NT2/D1 (cell line): ENCODE data around the gene DMD.

Experiments used
- DNase-seq: peaks from one replicate; pipeline ENCODE4 v3.0.0-alpha.2; 2011; ENCODE audit warnings: low read depth, low spot score
- H3K27me3 ChIP-seq: 2 replicates; pipeline ENCODE4 v1.6.0; 2011; ENCODE audit warnings: mild to moderate bottlenecking; ENCODE audit not compliant: insufficient read length, insufficient read depth
- H3K36me3 ChIP-seq: 2 replicates; pipeline ENCODE4 v1.6.1; 2011; ENCODE audit warnings: mild to moderate bottlenecking, low read length, mixed read lengths; ENCODE audit not compliant: insufficient read depth, insufficient read length
- H3K4me1 ChIP-seq: 2 replicates; pipeline ENCODE4 v1.5.1; 2011; ENCODE audit not compliant: insufficient read depth, insufficient read length
- H3K4me3 ChIP-seq: 2 replicates; pipeline ENCODE4 v1.5.1; 2011; ENCODE audit warnings: low read depth; ENCODE audit not compliant: insufficient read length
- H3K9ac ChIP-seq: 2 replicates; pipeline ENCODE4 v1.6.0; 2011; ENCODE audit warnings: low read depth; ENCODE audit not compliant: insufficient read length
- H3K9me3 ChIP-seq: 2 replicates; pipeline ENCODE4 v1.5.1; 2011; ENCODE audit warnings: mild to moderate bottlenecking, low read length; ENCODE audit not compliant: insufficient read depth
- SUZ12 ChIP-seq: IDR thresholded peaks from 2 replicates; pipeline ENCODE4 v1.6.1; 2011; ENCODE audit not compliant: insufficient read length, insufficient read depth; ENCODE audit errors: extremely low read depth
- YY1 ChIP-seq: IDR thresholded peaks from 2 replicates; pipeline ENCODE4 v1.6.1; 2011; ENCODE audit not compliant: insufficient read length, insufficient read depth
- ZNF274 ChIP-seq: IDR thresholded peaks from 2 replicates; pipeline ENCODE4 v1.6.1; 2011; ENCODE audit warnings: mild to moderate bottlenecking, low read depth, low read length

Gene DMD

GRCh38 chrX:32798990-32799389 is 412.4 kb downstream of the DMD start:
- Histone ChIP-seq H3K36me3 (no peaks in the 10 kb centered on the region), H3K27me3 (no peaks in the 10 kb centered on the region), H3K4me1 (no peaks in the 10 kb centered on the region), H3K9ac (no peak overlapping the region), H3K9me3 (no peaks in the 10 kb centered on the region), H3K4me3 (no peak overlapping the region)
- no peak for DNase-seq
- TF ChIP-seq SUZ12: no peak

DNA sequence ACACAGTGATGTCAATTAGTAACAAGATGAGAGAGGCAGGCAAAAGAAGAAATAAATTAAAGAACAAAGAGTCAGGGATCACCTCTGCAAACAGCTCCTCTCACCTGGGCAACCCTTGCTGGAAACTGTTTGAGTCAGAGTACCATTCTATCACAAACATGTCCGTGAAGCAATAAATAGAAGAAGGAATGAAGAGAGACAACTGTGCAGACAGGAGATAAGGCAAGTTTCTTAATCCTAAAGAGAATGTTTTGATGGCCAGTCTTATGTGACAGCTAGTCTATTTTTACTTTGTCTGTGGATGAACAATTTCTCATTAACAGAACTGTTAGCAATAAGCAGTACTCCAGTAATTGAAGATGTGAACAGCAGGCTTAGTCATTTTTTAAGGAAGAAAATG is 422.4 kb downstream of the DMD start:
- no peak for TF ChIP-seq YY1
- no peak for TF ChIP-seq SUZ12
- no peak for TF ChIP-seq ZNF274
- Histone ChIP-seq H3K27me3 (no peaks in the 10 kb centered on the region), H3K4me1 (no peaks in the 10 kb centered on the region), H3K36me3 (no peaks in the 10 kb centered on the region), H3K9ac (no peak overlapping the region), H3K4me3 (no peak overlapping the region), H3K9me3 (no peaks in the 10 kb centered on the region)
- no peak for DNase-seq

- no peak overlapping the region for H3K9ac ChIP-seq
- H3K9me3 ChIP-seq: peaks cover 6% of the 10 kb centered on the region; the same call in 1 of the 2 replicates
- H3K4me3 ChIP-seq: no peak overlapping the region
- TF ChIP-seq SUZ12 (no peak), YY1 (no peak), ZNF274 (no peak)
- H3K4me1 ChIP-seq: no peaks in the 10 kb centered on the region
- DNase-seq: no peak
- H3K36me3 ChIP-seq: no peaks in the 10 kb centered on the region
- no peaks in the 10 kb centered on the region for H3K27me3 ChIP-seq
Measured at GRCh38 chrX:32780109-32780508, 431.2 kb downstream of the DMD start.

- DNase-seq: no peak
- Histone ChIP-seq H3K4me3 (no peak overlapping the region), H3K9me3 (peaks cover 12% of the 10 kb centered on the region; the same call in 1 of the 2 replicates), H3K9ac (no peak overlapping the region), H3K27me3 (no peaks in the 10 kb centered on the region), H3K4me1 (no peaks in the 10 kb centered on the region), H3K36me3 (no peaks in the 10 kb centered on the region)
- no peak for TF ChIP-seq ZNF274
- no peak for TF ChIP-seq SUZ12
- no peak for TF ChIP-seq YY1
Measured at GRCh38 chrX:32778965-32779364, 432.4 kb downstream of the DMD start.

GRCh38 chrX:32774966-32775365 is 436.4 kb downstream of the DMD start:
- TF ChIP-seq YY1 (no peak), SUZ12 (no peak), ZNF274 (no peak)
- H3K27me3 ChIP-seq: no peaks in the 10 kb centered on the region
- H3K4me1 ChIP-seq: no peaks in the 10 kb centered on the region
- H3K36me3 ChIP-seq: no peaks in the 10 kb centered on the region
- H3K9me3 ChIP-seq: peaks cover 12% of the 10 kb centered on the region; the same call in 1 of the 2 replicates
- H3K4me3 ChIP-seq: no peak overlapping the region
- no peak overlapping the region for H3K9ac ChIP-seq
- no peak for DNase-seq

DNA sequence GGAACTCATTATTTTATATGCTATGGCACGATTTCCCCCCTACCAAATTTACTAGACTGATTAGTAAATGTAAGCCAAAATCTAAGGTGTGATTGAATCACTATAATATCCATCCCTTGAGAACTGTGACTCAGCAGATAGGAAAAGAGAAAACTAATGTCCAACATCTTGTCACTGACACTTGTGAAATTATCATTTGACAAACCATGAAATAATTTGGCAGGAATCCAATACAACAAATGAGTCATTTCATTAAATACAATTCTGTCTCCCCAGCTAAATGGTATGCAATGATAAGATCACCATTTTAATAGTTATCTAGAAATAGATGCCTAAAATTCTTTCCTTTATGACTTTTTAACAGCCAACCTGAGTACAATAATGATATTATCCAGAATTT is 462.3 kb downstream of the DMD start:
- no peak for TF ChIP-seq SUZ12
- no peak for TF ChIP-seq YY1
- no peak for TF ChIP-seq ZNF274
- no peaks in the 10 kb centered on the region for H3K4me1 ChIP-seq
- DNase-seq: no peak
- H3K4me3 ChIP-seq: no peak overlapping the region
- no peaks in the 10 kb centered on the region for H3K9me3 ChIP-seq
- no peaks in the 10 kb centered on the region for H3K27me3 ChIP-seq
- no peaks in the 10 kb centered on the region for H3K36me3 ChIP-seq
- no peak overlapping the region for H3K9ac ChIP-seq

DNA sequence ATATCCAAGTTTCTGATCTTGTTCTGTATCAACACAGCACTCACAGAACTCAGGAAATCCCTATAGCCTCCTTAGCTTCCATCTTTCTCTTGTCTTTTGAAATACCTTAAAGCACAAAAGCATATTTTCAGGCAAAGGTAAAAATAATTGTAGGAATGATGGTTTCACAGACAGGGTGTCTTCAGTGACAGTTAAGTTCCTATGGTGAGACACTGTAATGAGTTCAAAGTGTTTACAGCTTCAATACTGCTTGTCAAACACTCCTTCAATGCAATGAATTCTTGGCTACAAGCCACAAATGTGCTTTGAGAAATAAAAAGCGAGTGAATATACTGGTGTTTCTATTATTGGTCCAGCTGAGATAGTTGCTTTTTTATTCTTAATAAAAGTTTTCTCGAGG is 466.0 kb downstream of the DMD start:
- Histone ChIP-seq H3K9me3 (no peaks in the 10 kb centered on the region), H3K27me3 (no peaks in the 10 kb centered on the region), H3K4me1 (no peaks in the 10 kb centered on the region), H3K36me3 (no peaks in the 10 kb centered on the region), H3K9ac (no peak overlapping the region), H3K4me3 (no peak overlapping the region)
- no peak for TF ChIP-seq SUZ12
- TF ChIP-seq ZNF274: no peak
- no peak for TF ChIP-seq YY1
- no peak for DNase-seq

DNA sequence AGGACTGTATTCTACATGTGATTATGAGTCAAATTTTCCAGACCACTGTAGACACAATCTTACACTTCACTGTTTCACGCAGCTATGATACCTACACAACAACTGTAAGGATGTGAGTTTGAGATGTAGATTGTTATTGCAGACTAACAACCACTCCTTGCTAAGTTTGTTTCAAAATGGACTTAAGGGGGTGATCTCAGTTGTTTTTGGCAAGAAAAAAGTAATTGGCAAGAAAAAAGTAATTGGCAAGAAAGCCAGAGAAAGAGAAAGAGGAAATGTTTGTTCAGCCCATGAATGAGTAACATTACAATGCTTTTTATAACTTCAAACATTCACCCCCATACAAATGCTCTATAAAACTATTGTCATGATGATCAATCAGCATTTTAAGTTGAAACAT is 466.4 kb downstream of the DMD start:
- Histone ChIP-seq H3K9ac (no peak overlapping the region), H3K36me3 (no peaks in the 10 kb centered on the region), H3K27me3 (no peaks in the 10 kb centered on the region), H3K4me3 (no peak overlapping the region), H3K4me1 (no peaks in the 10 kb centered on the region), H3K9me3 (no peaks in the 10 kb centered on the region)
- TF ChIP-seq YY1 (no peak), SUZ12 (no peak), ZNF274 (no peak)
- DNase-seq: no peak
